Stimulated activated CD4-positive, alpha-beta T cell treated with anti-CD3 and anti-CD28 coated beads, Interleukin-15, amount 100 ng/mL, for 24 hours (primary cell): ENCODE measurements around the gene ZNF684.
"Not testable (repeated sequence)": the region's sequence is repeated elsewhere in the genome, so short reads cannot be mapped to it uniquely, and the experiment has no call there.

Source experiments
- DNase-seq: peaks from one replicate; pipeline ENCODE4 v3.0.0-alpha.2; 2020

Gene ZNF684

DNA sequence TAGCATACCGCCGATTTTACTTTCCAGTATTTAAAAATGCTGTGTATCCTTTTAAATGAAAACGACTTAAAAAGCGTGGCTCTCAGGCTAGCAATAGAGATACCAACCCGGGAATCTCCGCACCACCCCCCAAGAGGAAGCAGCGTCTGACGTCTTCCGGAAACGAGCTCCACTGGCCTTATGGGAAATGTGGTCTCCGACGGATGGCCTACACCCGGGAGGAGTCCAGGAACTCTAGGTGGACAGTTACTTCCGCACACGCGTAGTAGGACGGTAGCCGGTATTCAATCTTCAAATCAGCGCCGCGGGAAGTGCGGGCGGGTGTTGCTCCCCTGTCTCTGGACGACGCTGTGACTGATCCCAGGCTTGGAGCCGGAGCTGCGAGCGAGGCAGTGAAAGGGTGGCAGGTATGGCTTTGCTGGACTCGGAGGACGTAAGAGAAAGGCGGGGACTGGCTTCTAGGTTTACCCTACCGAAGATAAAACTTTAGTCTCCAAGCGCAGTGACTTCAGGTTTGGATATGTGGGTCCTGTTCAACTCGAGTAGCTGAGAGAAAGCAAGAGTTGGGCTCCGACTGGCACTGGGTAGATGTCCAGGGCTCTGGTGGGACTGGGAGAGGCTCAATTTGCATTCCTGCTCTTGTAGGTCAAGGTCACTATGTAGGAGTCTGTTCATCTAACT lies at the start of gene ZNF684:
Gene ZNF684, plus strand, starts transcription at position 257 of the 681 bp plus-strand sequence. CDS start 1,530 bp downstream, outside the sequence.
- DNase-seq = peak; percentile 89

DNA sequence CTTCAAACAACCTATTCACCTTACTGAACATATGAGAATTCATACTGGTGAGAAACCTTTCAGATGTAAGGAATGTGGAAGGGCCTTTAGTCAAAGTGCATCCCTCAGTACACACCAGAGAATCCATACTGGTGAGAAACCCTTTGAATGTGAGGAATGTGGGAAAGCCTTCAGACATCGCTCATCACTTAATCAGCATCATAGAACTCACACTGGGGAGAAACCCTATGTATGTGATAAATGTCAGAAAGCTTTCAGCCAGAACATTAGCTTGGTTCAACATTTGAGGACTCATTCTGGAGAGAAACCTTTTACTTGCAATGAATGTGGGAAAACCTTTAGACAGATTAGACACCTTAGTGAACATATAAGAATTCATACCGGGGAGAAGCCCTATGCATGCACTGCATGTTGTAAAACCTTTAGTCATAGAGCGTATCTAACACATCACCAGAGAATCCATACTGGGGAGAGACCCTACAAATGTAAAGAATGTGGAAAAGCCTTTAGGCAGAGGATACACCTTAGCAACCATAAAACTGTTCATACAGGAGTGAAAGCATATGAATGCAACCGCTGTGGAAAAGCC lies 36.0 kb upstream of the ZNF684 start:
- no peak for DNase-seq

DNA sequence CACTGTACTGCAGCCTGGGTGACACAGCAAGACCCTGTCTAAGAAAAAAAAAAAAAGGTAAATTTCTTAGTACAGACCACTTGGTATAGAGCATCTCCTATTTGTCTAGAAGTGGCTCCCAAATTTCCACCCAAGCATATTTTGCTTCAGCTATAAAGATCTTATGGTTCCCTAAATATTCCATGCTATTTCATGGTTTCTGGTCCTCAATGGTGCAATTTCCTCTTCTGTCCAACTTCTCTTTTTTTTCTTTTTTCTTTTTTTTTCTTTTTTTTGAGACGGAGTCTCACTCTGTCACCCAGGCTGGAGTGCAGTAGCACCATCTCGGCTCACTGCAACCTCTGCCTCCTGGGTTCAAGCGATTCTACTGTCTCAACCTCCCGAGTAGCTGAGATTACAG lies 28.8 kb upstream of the ZNF684 start:
- DNase-seq = not testable (repeated sequence)

DNA sequence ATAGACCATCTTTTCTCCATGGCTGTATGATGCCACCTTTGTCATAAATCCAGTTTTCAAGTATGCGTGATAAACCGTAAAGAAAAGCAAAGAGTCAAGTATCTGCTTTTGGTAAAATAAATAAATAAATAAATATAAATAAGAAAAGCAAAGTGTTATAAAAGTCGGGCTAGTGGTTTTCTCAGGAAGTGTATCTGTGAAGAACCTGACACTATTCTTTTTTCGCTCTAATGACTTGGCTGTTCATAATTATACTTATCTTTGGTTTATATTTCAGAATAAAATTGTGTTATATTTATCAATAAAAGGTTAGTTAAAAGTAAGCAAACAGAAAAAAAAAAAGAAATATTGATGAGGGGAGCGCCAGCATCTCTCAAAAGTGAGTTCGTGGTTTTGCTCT lies 23.5 kb upstream of the ZNF684 start:
- DNase-seq = no peak

DNA sequence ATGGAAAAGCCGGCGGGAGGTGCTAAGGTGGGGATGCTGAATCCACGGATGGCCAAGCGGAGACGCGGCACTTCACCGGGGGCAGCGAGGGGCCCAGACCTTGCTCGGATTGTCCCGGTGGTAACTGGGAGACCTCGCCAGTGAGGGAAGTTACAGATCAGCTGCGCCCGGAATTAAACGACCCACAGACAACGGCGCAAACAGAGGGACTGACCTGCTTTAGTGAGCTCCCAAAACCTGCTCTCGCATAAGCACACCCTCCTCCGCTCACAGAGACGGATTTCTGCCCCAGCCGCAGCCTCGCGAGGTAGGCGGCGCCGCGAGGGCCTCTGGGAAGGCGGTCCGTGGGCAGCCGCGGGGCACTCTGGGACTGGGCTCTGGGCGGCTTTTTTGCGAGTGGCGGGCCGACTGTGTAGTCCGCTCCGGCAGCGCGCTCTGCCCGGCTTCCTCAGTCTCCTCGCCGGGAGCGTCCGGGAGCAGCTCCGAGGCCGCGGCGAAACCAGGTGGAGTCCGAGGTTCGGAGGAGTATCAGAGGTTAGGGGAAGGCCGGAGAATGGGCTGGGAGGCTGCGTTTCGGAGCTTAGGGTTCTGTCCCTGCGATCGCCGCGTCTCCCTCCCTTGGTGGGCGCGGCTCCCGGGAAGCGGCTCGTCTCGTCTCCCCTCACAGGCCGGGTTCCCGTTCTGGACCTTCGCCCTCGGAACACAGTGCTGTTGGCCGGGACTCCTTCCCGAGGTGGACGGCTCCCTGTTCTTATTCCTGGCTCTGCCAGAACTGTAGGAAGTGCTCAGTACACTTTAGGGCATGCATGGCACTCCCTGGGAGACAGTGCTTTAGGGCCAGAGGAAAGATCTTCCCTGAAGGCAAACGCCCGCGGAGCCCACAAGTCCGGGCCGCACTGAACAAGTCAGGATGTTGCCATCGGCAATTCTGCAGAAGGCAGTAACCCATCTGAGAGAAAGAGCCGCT lies 22.8 kb upstream of the ZNF684 start, which contains the start of gene EXO5:
Gene EXO5, plus strand, starts transcription at position 393 of the 967 bp plus-strand sequence. CDS start 5,778 bp downstream, outside the sequence.
- DNase-seq = peak; percentile 93

DNA sequence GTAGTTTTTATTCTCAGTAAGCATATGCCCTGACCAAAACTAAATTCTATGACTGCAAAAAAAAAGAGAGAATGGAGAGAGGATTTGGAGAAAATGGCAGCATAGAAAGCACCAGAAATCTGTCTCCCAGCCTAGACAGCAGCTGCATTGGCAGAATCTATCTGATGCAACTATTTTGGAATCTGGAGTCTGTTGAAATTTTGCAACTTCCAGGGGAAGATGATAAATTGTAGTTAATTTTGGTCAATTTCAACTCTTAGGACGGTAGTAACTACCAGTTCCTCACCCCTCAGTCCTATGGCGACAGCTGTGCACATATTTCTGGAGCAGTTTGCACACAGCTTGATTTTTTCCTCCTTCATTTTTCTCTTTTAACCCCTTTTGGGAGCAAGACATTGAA lies 11.9 kb upstream of the ZNF684 start:
- no peak for DNase-seq

DNA sequence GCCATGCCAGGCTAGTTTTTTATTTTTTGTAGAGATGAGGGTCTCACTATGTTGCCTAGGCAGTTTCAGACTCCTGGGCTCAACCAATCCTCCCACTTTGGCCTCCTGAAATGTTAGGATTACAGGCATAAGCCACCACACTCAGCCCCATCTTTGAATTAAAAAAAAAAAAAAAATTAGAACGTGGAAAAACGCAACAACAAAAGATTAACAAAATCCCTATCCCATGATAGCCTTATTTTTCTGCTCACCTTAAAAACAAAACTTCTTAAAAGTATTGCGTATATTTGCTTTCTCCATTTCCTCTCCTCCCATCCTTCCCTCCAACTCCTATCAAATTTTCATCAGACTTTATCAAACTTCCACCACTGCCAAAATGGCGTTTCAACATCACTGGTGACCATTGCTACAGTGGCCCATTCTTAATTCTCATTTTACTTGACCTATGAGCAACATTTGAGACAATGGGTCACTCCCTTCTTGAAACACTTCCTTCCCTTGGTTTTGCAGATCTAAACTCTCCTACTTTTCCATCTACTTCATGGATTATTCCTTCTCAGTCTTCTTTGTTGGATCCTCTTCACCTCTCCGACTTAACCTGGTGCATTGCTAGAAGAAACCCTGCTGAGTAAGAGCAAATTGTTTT lies 579 bp upstream of the ZNF684 start:
- DNase-seq = no peak

DNA sequence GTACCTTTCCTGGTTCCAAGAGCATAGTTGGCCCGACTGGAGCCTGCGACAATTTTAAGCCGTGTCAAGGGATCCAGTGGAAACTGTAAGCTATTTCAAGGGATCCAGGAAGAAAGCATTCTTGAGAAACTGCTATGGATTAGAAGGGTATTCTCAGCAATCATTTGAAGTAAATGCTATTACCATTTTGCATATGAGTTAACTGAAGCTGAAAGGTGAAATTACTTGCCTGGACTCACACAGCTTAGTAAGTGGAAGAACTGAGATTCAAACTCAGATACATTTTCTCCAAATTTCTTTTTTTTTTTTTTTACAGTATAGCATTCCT lies 589 bp downstream of the ZNF684 start:
- no peak for DNase-seq

DNA sequence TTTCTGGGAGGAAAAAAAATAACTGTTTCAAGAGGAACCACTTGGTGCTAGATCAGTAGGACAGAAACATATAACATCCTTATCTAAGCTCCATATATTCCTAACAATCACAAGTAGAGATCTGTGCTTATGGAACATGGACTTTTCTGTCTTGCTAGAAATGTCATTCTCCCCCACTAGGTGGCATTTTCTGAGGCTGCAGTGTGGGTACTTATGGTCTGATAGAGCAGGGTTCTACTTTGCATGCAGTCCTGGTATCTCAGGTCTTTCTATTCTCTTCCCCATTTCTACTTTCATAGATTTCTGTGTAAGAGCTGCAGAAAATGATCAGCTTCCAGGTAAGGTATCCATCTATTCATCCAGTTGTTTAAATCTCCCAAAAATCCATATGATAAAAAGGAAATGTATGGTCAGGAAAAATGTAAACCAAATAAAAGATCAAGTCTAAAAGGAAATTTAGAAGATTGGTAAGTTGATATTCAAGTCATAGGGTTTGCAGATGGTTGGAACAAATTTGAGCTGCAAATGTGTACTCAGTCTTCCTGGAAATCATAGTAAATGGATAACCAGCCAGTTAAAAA lies 1.5 kb downstream of the ZNF684 start:
- DNase-seq = peak; percentile 27

DNA sequence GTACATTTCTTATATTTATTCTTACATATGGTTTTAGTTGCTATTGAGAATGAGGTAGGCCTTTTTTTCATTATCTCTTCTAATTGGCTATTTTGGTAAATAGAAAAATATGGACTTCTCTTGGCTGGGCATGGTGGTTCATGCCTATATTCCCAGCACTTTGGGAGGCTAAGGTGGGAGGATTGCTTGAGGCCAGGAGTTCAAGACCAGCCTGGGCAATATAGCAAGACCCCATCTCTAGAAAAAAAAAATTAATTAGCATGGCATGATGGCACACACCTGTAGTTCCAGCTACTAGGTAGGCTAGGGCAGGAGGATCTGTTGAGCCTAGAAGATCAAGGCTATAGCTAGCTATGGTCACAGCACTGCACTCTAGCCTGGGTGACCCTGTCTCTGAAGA lies 3.2 kb downstream of the ZNF684 start:
- no peak for DNase-seq

DNA sequence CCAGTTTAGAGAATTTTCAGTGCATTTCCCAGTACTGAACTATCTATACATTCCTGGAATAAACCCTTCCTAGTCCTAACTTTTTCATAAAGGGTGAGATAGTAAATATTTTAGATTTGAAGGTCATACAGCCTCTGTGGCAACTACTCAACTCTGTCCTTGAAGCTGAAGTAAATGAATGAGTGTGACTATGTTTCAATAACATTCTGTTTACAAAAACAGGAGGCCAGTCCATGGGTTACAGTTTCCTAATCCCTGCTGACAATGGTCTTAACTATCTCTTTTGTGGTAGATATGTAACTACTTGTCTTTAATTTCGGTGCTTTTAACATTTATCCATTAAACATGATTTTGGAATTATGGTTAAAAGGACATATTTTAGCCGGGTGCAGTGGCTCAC lies 4.3 kb downstream of the ZNF684 start:
- no peak for DNase-seq

DNA sequence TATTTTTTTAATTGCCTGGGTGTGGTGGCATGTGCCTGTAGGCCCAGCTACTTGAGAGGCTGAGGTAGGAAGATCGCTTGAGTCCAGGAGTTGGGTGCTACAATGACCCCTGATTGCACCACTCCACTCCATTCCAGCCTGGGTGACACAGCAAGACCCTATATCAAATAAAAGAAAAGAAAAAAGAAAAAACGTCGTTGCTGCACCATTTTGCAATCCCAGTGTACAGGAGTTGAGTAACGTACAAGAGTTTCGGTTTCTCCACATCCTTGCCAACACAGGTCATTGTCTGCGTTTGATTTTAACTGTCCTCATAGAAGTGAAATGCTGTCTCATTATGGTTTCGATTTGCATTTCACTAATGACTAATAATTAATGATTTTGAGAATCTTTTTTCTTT lies 7.9 kb downstream of the ZNF684 start:
- no peak for DNase-seq

DNA sequence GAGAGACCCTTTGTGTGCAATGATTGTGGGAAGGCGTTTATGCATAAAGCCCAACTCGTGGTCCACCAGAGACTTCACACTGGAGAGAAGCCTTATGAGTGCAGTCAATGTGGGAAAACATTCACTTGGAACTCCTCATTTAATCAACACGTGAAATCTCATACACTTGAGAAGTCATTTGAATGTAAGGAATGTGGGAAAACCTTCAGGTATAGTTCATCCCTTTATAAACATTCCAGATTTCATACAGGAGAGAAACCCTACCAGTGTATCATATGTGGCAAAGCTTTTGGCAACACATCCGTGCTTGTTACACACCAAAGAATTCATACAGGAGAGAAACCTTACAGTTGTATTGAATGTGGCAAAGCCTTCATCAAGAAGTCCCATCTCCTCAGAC lies 15.5 kb downstream of the ZNF684 start:
- DNase-seq = no peak

DNA sequence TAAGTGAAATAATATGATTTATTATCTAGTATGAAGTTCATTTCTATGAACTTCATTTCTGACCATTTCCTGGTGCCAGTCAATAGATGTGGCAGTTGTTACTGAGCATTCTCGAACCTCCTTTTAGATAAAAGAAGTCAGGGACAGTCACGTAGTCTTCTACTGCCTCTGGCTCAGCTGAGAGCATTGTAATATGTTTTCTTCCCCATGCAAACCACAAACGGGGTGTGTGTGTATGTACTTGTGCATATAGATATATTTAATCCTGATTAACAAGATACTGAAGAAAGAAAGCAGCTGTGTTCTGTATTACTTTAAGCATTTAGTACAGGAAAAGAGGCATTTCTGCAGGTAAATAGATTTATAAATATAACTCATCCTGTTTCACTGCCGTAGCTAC lies 21.6 kb downstream of the ZNF684 start:
- DNase-seq = no peak

DNA sequence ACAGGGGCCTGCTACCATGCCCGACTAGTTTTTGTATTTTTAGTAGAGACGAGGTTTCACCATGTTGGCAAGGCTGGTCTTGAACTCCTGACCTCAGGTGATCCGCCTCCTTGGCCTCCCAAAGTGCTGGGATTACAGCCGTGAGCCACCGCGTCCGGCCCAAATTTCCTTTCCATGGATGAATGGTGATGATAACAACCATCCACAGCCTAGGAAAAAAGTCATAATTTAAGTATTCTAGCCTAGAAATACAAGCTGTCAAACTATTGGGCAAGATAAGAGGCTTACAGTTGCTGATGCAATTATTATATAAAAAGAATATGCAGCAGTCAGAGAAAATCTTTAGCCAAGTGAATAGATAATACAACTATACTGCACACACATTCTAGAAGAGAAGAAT lies 23.4 kb downstream of the ZNF684 start:
- not testable (repeated sequence) for DNase-seq

DNA sequence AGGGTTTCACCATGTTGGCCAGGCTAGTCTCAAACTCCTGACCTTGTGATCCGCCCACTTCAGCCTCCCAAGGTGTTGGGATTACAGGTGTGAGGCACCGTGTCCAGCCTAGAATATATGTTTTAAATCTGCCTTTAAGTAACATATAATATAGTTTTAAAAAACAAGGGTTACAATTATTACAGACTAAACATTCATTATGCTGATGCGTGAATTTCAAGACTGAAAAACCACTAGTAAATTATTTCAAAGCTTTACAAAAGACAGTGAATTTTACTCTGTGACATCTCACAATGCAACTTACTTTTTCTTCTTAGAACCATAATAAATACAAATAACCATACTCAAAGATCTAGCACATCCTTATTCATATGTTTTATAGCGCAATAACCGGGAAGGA lies 24.7 kb downstream of the ZNF684 start:
- DNase-seq = no peak

DNA sequence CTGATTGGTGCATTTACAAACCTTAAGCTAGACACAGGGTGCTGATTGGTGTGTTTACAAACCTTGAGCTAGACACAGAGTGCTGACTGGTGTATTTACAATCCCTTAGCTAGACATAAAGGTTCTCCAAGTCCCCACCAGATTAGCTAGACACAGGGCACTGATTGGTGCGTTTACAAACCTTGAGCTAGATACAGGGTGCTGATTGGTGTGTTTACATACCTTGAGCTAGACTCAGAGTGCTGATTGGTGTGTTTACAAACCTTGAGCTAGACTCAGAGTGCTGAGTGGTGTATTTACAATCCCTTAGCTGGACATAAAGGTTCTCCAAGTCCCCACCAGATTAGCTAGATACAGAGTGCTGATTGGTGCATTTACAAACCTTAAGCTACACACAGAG lies 26.8 kb downstream of the ZNF684 start:
- DNase-seq = not testable (repeated sequence)

DNA sequence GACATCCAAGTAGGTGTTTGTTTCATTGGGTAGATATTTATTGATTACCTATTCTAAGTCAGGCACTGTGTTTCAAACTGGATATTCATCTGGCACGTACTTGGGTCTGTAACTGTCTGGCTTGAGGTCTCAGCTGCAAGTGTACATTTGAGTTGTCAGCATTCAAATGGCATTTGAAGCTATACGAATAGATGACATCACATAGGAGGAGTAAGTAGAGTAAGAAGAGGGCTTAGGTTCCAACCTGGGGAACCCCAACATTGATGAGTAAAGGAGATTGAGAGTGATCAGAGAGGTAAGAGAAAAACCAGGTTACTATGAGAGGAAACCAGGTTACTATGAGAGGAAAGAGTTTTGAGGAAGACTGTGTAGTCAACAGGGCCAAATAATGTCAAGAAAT lies 30.7 kb downstream of the ZNF684 start:
- DNase-seq = no peak

DNA sequence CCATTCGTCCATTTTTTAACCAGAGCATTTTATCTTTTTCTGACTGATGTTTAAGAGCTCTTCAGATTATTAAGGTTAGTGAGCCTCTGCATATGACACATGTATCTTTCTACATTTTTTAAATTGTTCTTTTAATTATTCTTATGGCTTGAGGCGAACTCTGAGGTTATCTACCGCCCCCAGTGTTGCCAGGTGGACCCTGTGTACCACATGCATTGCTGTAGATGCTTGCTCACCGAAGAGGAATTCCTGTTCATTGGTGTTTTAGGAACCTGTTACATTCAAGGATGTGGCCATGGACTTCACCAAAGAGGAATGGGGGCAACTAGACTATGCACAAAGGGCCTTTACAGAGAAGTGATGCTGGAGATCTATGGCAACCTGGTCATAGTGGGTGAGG lies 31.8 kb downstream of the ZNF684 start:
- DNase-seq = no peak

DNA sequence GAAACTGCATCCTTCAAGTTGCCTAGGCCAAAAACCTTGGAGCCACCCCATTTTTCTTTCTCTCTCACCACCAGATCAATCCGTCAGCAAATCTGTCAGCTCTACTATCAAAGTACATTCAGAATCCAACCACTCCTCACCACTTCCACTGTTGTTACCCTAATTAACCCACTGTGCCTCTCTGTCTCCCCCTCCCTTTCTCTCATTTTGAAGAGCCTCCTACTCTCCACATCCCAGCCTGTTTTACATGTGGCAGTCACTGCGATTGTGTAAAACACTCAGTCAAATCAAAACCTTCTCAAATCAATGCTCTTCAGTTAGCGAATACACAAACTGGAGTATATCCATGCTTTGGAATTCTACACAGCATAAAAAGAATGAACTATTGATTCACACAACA lies 33.1 kb downstream of the ZNF684 start:
- no peak for DNase-seq

DNA sequence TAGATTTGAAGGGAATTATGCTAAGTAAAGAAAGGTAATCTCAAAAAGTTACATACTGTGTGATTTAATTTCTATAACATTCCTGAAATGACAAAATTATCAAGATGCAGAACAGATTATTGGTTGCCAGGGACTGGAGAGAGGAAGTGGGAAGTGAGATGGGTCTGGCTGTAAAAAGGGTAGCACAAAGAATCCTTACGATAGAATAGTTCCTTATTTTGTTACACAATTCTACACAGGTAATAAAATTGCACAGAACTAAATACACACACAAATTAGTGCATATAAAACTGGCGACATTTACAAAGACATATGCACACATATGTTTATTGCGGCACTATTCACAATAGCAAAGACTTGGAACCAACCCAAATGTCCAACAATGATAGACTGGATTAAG lies 33.5 kb downstream of the ZNF684 start:
- no peak for DNase-seq

DNA sequence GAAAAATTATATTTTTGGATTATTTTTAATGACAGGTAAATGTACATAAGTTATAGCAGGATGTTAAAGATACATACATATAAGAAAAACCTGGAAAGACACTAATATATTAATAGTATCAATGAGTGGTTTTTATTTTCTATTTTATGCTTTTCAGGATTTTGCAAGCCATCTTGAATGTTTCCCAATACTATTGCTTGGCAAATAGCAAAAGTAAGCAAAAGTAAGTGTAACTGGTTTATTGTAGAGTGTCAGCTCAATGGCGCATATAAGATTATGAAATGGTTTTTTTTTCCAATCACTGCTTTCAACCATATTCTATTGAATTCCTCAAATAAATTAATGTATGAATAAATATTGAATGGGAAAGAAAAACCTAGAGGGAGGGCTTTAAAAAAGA lies 36.4 kb downstream of the ZNF684 start:
- no peak for DNase-seq

DNA sequence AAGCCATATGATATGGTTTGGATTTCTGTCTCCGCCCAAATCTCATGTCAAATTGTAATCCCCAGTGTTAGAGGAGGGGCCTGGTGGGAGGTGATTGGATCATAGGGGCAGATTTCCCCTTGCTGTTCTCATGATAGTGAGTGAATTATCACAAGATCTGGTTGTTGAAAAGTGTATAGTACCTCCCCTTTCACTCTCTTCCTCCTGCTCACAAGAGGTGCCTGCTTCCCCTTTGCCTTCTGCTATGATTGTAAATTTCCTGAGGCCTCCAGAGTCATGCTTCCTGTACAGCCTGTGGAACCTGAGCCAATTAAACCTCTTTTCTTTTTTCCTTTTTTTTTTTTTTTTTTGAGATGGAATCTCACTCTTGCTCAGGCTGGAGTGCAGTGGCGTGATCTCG lies 43.4 kb downstream of the ZNF684 start:
- not testable (repeated sequence) for DNase-seq
